ENCODE measurements around the gene TTC34.

The TTC34 gene

GRCh38 chr1:2623571-2624337 is 177.7 kb downstream of the TTC34 start:
- no peak for DNase-seq

GRCh38 chr1:2617971-2618470 is 183.5 kb downstream of the TTC34 start:
- no peak for DNase-seq

GRCh38 chr1:2614145-2614544 is 187.3 kb downstream of the TTC34 start:
- DNase-seq: no peak

- DNase-seq: no peak
Measured at GRCh38 chr1:2612591-2613365, 188.7 kb downstream of the TTC34 start.

GRCh38 chr1:2611621-2612437 is 189.7 kb downstream of the TTC34 start:
- no peak for DNase-seq

- DNase-seq: no peak
Measured at GRCh38 chr1:2611031-2611501, 190.4 kb downstream of the TTC34 start.

GRCh38 chr1:2610036-2610959 is 191.2 kb downstream of the TTC34 start:
- no peak for DNase-seq

GRCh38 chr1:2609319-2610035 is 192.0 kb downstream of the TTC34 start:
- DNase-seq: no peak

- no peak for DNase-seq
Measured at GRCh38 chr1:2607641-2608091, 193.8 kb downstream of the TTC34 start.

- no peak for DNase-seq
Measured at GRCh38 chr1:2606881-2607621, 194.4 kb downstream of the TTC34 start.

- no peak for DNase-seq
Measured at GRCh38 chr1:2606396-2606880, 195.1 kb downstream of the TTC34 start.

- DNase-seq: no peak
Measured at GRCh38 chr1:2605509-2606395, 195.7 kb downstream of the TTC34 start.

- DNase-seq: no peak
Measured at GRCh38 chr1:2604844-2605508, 196.5 kb downstream of the TTC34 start.

- no peak for DNase-seq
Measured at GRCh38 chr1:2604156-2604843, 197.2 kb downstream of the TTC34 start.

GRCh38 chr1:2603521-2604155 is 197.9 kb downstream of the TTC34 start:
- DNase-seq: no peak

- DNase-seq: no peak
Measured at GRCh38 chr1:2602866-2603520, 198.5 kb downstream of the TTC34 start.

GRCh38 chr1:2602311-2602835 is 199.1 kb downstream of the TTC34 start:
- no peak for DNase-seq

Data from CD4-positive, alpha-beta T cell treated with Interleukin-12 subunit alpha and Interleukin-12 subunit beta, for 1 hour (primary cell).